Osteocyte (in vitro differentiated cells): ENCODE results near the gene TENM4. TPM values are rescaled to one million over a fixed set of nuclear protein-coding genes. Genes with fewer than 3 reads are reported as not detected.
"Not testable (repeated sequence)": the region's sequence is repeated elsewhere in the genome, so short reads cannot be mapped to it uniquely, and the experiment has no call there.

Experiments used
- DNase-seq: peaks from one replicate; pipeline ENCODE4 v3.0.0; 2021; ENCODE audit warnings: mixed read lengths; ENCODE audit not compliant: unreplicated experiment; ENCODE audit errors: extremely low spot score
- H3K27ac Mint-ChIP-seq: one replicate; pipeline ENCODE4 v1.8.0; 2021; ENCODE audit warnings: mild to moderate bottlenecking, mixed read lengths; ENCODE audit not compliant: unreplicated experiment
- H3K27me3 Mint-ChIP-seq: one replicate; pipeline ENCODE4 v1.8.0; 2021; ENCODE audit warnings: mixed read lengths; ENCODE audit not compliant: unreplicated experiment
- H3K36me3 Mint-ChIP-seq: one replicate; pipeline ENCODE4 v1.8.0; 2021; ENCODE audit warnings: mixed read lengths; ENCODE audit not compliant: unreplicated experiment
- H3K4me1 Mint-ChIP-seq: one replicate; pipeline ENCODE4 v1.8.0; 2021; ENCODE audit warnings: mixed read lengths; ENCODE audit not compliant: unreplicated experiment
- H3K4me3 Mint-ChIP-seq: one replicate; pipeline ENCODE4 v1.8.0; 2021; ENCODE audit warnings: mild to moderate bottlenecking, moderate library complexity, mixed read lengths; ENCODE audit not compliant: unreplicated experiment
- H3K9me3 Mint-ChIP-seq: one replicate; pipeline ENCODE4 v1.8.0; 2021; ENCODE audit warnings: mixed read lengths; ENCODE audit not compliant: unreplicated experiment
- total RNA-seq: library from RNA; stranded (reverse); gene quantifications from 2 replicates; pipeline ENCODE4 v1.2.1, GENCODE V29; 2021
- TF ChIP-seq, protein P1 (sequence below): fragments of 200-600 bp; sonication (generic); IDR thresholded peaks from 2 replicates; pipeline ENCODE4 v1.5.0; 2021; ENCODE audit warnings: antibody characterized with exemption, mild to moderate bottlenecking, moderate library complexity

Gene TENM4
- total RNA-seq, 1 donor from 2014 or later, result 74.1 TPM

DNA sequence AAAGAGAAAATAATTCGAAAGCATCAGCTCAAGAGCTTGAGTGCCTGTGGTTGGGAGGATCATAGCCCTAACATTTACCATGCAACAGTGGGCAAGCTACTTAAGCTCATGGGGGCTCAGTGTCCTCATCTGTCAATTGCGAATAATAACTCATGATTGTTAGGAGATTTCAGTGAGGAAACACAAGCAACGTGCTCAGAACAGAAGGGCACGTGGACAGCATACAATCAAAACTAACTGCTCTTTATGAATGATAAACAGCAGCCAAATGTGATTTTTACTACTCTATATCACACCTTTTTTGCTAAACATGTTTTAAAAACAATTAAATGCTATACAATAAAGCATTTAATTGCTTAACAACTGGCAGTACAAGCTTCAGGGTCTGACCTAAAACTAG, 556.1 kb downstream of the TENM4 start:
- TF ChIP-seq, protein P1, sequence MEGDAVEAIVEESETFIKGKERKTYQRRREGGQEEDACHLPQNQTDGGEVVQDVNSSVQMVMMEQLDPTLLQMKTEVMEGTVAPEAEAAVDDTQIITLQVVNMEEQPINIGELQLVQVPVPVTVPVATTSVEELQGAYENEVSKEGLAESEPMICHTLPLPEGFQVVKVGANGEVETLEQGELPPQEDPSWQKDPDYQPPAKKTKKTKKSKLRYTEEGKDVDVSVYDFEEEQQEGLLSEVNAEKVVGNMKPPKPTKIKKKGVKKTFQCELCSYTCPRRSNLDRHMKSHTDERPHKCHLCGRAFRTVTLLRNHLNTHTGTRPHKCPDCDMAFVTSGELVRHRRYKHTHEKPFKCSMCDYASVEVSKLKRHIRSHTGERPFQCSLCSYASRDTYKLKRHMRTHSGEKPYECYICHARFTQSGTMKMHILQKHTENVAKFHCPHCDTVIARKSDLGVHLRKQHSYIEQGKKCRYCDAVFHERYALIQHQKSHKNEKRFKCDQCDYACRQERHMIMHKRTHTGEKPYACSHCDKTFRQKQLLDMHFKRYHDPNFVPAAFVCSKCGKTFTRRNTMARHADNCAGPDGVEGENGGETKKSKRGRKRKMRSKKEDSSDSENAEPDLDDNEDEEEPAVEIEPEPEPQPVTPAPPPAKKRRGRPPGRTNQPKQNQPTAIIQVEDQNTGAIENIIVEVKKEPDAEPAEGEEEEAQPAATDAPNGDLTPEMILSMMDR, result no peak
- no peaks in the 10 kb centered on the region for H3K27me3 Mint-ChIP-seq
- H3K27ac Mint-ChIP-seq, result no peak overlapping the region
- DNase-seq, result no peak
- H3K9me3 Mint-ChIP-seq, result no peaks in the 10 kb centered on the region
- no peak overlapping the region for H3K4me3 Mint-ChIP-seq
- peaks cover 1% of the 10 kb centered on the region for H3K4me1 Mint-ChIP-seq
- peaks cover 16% of the 10 kb centered on the region for H3K36me3 Mint-ChIP-seq

DNA sequence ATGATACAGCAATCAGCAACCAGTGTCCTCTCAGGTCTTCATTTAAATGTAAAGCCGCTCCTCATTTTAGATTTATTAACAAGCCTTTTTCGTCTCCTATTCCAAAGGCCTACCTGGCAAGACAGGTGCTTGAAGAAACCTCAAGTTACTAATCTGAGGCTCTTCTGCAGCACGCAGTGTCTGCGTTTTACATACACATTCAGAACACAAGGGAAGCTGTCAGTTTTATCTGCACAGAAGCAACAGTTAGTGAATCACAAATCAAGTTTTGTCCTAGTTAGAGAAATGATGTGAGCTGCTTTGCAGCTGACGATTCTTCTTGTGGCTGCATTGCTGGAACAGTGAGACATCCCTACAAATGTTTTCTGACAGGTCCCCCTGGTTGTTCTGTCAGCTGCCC, 557.3 kb downstream of the TENM4 start:
- peaks cover 20% of the 10 kb centered on the region for H3K36me3 Mint-ChIP-seq
- no peak overlapping the region for H3K27ac Mint-ChIP-seq
- H3K27me3 Mint-ChIP-seq, result no peaks in the 10 kb centered on the region
- H3K9me3 Mint-ChIP-seq, result no peaks in the 10 kb centered on the region
- no peak for DNase-seq
- no peak overlapping the region for H3K4me3 Mint-ChIP-seq
- TF ChIP-seq, protein P1, result no peak
- H3K4me1 Mint-ChIP-seq, result peaks cover 1% of the 10 kb centered on the region

DNA sequence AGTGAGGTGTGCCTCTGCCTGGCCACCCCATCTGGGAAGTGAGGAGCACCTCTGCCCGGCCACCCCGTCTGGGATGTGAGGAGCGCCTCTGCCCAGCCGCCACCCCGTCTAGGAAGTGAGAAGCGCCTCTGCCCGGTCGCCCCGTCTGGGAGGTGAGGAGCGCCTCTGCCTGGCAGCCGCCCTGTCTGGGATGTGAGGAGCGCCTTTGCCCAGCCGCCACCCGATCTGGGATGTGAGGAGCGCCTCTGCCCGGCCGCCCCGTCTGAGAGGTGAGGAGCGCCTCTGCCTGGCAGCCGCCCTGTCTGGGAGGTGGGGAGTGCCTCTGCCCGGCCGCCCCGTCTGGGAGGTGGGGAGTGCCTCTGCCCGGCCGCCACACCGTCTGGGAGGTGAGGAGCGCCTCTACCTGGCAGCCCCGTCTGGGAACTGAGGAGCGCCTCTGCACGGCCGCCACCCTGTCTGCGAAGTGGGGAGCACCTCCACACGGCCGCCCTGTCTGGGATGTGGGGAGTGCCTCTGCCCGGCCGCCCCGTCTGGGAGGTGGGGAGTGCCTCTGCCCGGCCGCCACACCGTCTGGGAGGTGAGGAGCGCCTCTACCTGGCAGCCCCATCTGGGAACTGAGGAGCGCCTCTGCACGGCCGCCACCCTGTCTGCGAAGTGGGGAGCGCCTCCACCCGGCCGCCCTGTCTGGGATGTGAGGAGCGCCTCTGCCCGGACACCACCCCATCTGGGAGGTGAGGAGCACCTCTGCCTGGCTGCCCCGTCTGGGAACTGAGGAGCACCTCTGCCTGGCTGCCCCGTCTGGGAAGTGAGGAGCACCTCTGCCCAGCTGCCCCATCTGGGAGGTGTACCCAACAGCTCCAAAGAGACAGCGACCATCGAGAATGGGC, 561.5 kb downstream of the TENM4 start:
- not testable (repeated sequence) for H3K4me1 Mint-ChIP-seq, H3K27me3 Mint-ChIP-seq, H3K9me3 Mint-ChIP-seq, H3K27ac Mint-ChIP-seq, H3K4me3 Mint-ChIP-seq, DNase-seq
- peaks cover 20% of the 10 kb centered on the region for H3K36me3 Mint-ChIP-seq

DNA sequence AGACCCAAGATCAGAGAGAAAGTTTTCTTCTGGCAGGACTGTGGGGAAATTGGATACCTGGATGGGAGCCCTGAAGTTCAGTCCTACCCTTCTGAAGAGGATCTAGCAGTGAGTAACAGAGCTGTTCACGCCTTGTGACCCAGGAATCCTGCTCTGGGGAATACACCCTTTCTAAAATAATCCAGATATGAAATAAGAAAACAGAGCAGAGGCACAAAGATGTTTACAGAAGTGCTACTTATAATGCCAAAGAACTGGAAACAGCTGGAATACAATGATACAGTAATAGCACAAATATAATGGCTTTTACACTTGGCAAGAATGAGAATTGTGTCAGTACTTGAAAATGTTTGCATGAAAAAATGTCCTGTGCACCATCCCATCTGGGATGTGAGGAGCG, 562.2 kb downstream of the TENM4 start:
- DNase-seq, result no peak
- TF ChIP-seq, protein P1, result no peak

DNA sequence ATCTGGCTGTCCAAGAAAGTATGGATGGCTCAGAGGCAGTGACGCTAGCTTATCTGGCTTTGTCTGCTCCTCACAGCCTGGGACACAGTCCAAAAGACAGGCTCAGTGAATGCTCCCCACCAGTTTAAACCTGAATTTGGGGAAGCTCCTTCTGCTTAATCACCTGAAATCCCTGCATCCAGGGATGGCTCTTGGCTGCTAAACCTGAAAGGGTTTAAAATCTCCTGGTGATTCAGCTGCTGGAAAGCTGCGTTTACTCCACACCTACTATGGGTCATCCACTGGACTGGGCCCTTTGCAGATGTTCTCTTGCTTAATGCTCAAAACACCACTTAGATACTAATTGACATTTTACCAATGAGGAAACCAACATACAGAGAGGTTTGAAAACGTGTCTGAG, 564.2 kb downstream of the TENM4 start:
- Mint-ChIP-seq H3K9me3 (no peaks in the 10 kb centered on the region), H3K4me1 (no peaks in the 10 kb centered on the region), H3K27me3 (no peaks in the 10 kb centered on the region), H3K27ac (no peak overlapping the region), H3K4me3 (no peak overlapping the region), H3K36me3 (peaks cover 23% of the 10 kb centered on the region)
- TF ChIP-seq, protein P1, result no peak
- DNase-seq, result no peak

More for the DNA sequence above, 562.2 kb downstream of the TENM4 start:
- Mint-ChIP-seq H3K36me3 (peaks cover 20% of the 10 kb centered on the region), H3K27me3 (no peaks in the 10 kb centered on the region), H3K27ac (no peak overlapping the region), H3K4me3 (no peak overlapping the region), H3K9me3 (no peaks in the 10 kb centered on the region), H3K4me1 (no peaks in the 10 kb centered on the region)
